ENCODE measurements around the gene PRIMA1.

PRIMA1 gene

DNA sequence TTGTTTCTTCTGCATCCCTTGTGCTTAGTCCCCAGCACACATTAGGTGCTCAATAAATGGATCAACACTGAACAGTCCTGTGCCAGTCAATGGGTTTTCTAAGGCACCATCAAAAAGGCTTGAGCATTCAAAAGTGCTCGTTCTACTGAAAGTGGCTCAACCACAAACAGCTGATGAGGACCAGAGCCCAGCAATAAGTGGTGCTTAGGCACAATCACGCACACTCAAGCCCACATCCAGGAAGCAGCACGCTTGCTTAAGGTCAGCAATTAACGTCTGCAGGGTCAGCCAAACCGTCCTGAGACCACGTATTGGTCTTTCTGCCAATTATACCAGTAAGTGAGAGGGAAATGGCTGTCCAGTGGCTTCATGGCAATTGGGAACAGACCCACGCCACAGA is 56.5 kb downstream of the PRIMA1 start:
- no peak for DNase-seq (ENCODE audit: low read depth)

- DNase-seq (ENCODE audit: low read depth), result no peak
These were observed 58.3 kb downstream of the PRIMA1 start for GRCh38 chr14:93729993-93730392.

DNA sequence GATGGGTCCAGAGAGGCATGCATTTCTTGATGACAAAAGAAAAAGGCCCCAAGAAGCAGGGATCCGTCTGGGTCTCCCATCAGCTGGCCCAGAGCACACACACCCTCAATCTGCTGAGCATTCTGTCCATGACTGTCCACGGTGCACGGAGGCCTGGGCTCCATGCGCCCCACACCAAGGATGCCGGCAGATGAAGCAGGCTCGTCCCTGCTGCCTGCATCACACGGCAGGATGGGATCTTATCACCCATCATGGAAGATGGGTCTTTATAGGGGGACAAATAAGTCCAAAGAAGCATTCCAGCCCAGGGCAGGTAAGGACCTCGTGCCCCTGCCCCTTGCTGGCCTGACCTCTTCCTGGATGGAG is 59.7 kb downstream of the PRIMA1 start:
- DNase-seq (ENCODE audit: low read depth), result no peak

DNA sequence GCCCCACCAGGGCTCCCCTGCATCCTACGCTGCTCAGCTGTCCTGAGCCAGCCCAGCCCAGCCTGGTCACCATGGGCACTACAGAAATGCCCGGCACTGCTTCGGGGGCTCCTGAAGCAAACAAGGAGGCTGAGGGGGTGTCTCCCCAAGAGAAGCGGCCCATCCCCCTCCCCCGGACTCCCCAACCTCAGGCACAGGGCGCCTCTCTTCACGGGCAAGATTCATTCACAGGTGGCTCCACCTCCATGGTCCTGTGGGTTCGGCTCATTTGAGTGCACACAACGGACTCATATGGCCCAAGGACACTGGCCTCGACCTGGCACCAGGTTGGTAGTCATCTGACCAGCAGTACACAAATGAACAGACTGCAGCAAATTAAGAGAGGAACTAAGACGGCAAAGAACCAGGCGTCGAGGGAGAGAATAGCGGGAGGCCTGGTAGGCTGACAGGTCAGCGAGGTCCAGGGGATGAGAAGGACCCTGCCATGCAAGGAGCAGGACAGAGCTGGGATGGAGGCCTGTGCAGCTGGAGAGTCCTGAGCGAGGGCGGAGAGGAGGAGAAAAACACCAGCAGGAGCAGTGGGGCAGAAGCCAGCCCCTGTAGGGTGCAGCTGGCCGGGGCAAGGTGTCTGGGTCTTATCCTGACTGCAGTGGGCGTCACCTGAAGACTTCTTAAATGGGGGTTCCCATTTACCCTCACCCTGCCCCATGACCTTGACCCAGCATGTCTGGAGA is 60.2 kb downstream of the PRIMA1 start:
- DNase-seq (ENCODE audit: low read depth), result no peak

DNA sequence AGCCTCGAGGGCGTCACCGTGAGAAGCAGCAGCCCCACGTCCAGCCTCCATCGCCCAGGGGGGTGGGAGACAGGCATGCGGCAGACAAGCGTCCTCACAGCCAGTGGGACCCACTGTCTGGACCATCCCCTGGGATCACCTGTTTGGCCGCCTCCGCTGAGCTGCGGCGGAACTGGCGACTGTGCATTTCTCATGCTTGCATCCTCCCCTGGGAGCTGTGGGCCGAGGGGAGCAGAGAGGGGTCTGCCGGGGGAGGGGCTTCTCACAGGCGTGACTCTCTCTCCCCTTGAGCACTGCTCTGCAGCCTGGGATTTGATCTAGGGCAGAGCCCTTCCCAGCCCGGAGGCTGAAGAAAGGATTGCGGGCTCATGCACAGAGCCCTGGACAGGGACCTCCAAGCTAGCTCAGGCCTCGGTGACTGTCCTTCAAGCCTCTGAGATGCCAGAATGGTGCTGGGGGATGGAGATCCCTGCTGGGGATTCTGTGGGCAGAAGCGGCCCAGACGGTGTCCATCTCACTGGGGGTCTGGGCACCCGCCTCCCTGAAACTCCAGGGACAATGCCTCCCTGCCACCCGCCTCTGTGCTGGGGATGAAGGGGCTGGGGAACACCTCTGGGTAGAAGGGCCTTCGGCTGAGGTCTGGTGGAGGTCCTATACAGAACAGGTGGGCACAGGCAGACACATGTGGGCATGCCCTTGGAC is 61.1 kb downstream of the PRIMA1 start:
- DNase-seq (ENCODE audit: low read depth), result no peak

DNA sequence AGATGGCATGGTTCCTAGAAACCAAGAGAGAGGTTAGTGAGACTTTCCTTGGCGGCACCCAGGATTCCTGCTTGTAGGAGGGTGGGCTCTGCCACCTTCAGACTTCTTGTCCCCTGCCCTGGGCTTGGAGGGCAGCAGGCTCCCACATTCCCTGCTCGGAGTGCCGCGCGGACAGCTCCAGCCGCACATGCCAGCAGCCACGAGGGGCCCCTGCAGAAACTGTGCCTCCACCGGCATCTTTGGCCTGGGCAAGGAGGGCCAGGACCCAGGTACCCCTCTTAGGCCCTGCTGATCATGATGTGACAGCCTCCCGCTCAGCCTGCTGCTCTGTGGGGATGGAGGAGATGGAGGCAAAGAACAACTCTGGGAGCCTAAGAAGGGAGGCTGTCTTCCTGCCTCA is 62.3 kb downstream of the PRIMA1 start:
- DNase-seq (ENCODE audit: low read depth), result no peak

- DNase-seq (ENCODE audit: low read depth), result no peak
These were observed 63.2 kb downstream of the PRIMA1 start for GRCh38 chr14:93725002-93725582.

GRCh38 chr14:93723001-93723400 is 65.3 kb downstream of the PRIMA1 start:
- no peak for DNase-seq (ENCODE audit: low read depth)

DNA sequence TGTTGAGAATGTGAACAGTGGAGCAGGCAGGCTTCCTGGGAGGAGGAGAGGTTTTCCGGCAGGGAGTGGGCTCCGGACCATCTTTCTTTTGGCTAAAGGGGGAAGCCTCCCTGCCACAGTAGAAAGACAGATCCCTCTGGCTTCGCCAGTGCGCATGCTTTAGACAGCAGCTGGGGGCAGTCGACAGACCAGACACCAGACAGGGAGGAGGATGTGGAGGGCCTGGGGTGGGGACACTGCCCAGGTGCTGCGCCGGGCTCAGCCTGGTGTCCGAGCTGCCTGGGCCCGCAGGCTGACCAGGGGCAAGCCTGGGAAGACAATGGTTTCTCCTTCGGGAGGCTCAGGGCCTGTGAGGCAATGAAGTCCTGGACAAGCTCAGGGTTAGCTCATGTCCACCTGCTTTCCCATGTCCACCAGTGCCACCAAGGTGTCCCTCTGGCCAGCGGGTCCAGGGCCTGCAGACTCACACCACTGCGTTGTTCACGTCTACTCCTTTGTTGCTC is 67.3 kb downstream of the PRIMA1 start:
- no peak for DNase-seq (ENCODE audit: low read depth)

DNA sequence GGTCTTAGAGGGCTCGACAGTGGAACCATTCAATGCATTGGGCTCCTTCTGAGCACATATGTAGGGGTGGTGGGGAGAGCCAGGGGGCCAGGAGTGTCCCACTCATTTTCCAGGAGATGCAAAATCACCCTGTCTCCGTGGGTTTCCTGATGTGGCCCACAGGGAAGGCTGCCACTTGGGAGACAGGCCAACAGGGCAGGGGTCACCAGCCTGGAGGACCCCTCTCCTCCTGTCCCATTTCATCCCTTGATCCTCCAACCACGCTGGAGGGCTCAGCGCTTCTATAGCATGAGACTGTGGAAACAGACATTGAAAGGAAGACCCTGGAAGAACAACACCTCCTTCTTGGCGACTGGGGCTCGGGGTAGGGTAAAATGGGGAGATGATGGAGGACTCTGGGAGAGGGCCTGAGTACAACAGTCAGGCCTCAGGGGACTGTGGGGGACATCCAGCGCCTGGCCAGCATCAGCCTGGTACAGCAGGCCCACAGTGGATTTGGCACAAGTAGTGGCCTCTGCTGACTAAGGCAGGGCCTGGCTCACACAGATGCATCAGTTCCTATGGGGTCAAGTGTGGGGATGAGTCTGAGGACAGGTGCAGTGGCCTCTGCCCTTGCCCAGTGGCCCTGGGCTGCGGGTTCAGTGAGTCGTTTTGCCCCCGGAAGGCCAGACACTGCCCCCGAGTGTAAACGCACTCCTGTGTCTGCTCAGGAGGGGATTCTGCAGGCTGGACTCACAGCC is 68.0 kb downstream of the PRIMA1 start:
- no peak for DNase-seq (ENCODE audit: low read depth)

- no peak for DNase-seq (ENCODE audit: low read depth)
These were observed 69.0 kb downstream of the PRIMA1 start for GRCh38 chr14:93719256-93719655.

DNA sequence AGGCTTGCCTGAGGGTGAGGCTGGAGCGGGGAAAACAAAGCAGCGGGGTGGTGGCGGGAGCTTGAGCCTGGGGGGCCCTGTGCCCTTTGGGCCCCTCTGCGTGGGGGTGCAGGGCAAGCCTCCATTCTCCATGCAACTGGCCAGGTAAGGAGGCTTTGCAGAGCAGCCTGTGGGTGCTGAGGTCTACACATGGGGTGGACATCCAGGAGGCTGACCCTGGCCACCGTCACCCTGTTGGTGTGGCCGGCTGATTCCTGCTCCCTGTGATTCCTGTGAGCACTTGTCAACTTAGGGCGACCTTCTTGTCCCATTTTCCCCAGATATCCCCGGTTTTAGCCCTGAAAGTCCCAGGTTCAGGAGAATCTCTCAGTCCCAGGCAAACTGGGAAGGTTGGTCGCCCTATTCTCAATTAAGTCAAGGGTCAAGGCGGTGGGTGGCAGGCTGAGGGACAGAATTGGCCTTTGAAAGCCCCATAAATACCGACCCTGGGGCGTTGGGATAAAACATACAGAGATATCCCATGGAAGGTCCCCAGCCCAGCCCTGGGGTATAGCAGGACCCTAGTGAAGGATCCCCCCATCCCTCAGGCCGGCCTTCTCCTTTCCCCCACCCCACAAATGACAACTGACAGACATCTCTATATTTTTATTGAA is 70.5 kb downstream of the PRIMA1 start:
- no peak for DNase-seq (ENCODE audit: low read depth)

DNA sequence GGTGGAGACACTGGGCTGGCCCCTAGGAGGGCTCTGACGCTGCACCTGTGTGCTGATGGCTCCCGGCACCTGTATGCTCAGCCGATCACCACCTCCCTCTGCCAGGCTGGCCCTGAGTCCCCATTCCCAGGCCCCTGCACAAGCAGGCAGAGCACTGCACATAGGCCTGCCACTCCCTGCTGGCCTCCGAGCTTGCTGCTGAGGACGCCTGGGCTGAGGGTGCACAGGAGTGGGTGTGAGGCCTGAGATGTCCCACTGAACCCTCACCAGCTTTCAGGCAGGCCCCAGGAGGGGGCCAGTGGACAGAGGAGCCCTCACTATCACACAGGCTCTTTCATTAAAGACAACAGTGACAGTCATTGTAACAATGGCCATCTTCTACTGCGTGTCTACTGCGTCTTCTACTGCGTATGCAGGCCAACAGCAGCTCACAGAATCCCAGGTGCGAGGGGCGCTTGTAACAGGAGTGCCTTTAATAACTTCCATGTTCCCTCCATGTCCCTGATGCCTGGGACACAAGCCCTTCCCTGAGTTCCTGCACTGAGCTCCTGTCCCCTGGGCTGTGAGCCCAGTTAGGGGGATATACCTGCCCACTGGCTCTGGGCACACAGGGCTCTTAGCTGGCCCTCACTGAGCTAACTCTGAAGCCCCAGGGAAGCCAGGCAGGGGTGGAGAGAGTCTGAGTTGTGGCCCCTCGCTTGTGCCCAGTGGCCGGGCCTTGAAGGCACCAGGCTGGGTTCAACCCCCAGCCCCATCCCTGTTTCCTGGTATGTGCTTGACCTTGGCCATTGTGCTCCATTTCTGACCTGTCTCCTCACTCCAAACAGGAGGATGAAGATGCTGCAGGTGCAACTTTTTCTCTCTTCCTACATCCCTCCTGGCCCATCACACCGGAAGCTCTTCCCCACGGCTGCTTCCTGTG is 71.3 kb downstream of the PRIMA1 start:
- DNase-seq (ENCODE audit: low read depth), result no peak

GRCh38 chr14:93716002-93716745 is 72.1 kb downstream of the PRIMA1 start:
- no peak for DNase-seq (ENCODE audit: low read depth)

- DNase-seq (ENCODE audit: low read depth), result no peak
These were observed 72.9 kb downstream of the PRIMA1 start for GRCh38 chr14:93715279-93715927.

DNA sequence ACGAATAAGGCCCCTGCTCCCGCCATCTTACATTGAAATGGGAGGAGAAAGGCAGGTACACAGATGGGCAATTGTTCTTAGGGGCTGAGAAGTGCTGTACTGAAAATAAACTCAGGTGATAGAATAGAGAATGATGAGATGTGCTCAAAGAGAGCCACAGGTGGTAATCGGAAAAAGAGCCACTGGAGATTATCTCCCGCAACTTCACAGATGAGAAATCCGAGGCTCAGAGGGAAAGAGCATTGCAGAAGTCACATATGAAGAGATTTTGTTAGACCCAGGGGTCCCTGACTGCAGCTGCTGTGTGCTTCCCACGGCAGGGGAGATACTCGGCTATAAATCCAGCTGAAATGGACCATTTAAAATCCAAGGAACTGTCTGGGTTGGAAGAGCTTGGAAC is 73.7 kb downstream of the PRIMA1 start:
- no peak for DNase-seq (ENCODE audit: low read depth)

GRCh38 chr14:93713726-93714405 is 74.4 kb downstream of the PRIMA1 start:
- DNase-seq (ENCODE audit: low read depth), result no peak

GRCh38 chr14:93712838-93713724 is 75.2 kb downstream of the PRIMA1 start:
- no peak for DNase-seq (ENCODE audit: low read depth)

Measured in stimulated activated CD8-positive, alpha-beta memory T cell treated with anti-CD3 and anti-CD28 coated beads, Interleukin-12 subunit alpha, Interleukin-12 subunit beta, amount 100 ng/mL, for 4 hours (primary cell).